HL-60/S4 (cell line): ENCODE measurements around the gene FUT3.
"Not testable (repeated sequence)": the region's sequence is repeated elsewhere in the genome, so short reads cannot be mapped to it uniquely, and the experiment has no call there.

Experiments used
- in situ Hi-C: fragments of 300-500 bp; cut with MboI; formaldehyde crosslinking; loops from 2 replicates; pipeline ENCODE4 v1.14.3; 2022; ENCODE audit warnings: low sequenced_read_pairs

FUT3 gene

GRCh38 chr19:5851302-5851701 is at the start of gene FUT3:
Gene FUT3 (minus strand): TSS chr19:5851449.
- in situ Hi-C loops, result no loop called here

DNA sequence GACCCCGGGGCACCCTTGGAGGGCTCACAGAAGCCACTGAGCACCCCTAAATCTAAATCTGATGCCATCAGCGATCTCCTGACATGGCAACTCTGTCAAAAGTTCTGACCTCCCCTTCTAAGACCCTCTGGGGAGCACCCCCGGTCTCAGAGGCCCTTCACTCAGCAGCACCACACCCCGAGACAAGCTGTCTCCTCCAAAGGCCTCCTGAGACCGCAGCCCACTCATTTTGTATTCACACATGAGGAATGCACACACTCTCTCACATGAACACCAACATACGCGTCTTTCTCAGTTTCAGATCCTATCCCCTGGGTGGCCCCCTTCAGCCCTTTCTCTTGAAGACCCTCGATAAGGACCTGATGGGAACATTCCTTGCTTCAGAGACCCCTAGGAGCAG is 49.7 kb upstream of the FUT3 start:
- in situ Hi-C loops, result no loop called here

- in situ Hi-C loops, result no loop called here
Measured at GRCh38 chr19:5899728-5900526, 48.7 kb upstream of the FUT3 start.

- in situ Hi-C loops, result no loop called here
Measured at GRCh38 chr19:5897189-5897969, 46.1 kb upstream of the FUT3 start.

DNA sequence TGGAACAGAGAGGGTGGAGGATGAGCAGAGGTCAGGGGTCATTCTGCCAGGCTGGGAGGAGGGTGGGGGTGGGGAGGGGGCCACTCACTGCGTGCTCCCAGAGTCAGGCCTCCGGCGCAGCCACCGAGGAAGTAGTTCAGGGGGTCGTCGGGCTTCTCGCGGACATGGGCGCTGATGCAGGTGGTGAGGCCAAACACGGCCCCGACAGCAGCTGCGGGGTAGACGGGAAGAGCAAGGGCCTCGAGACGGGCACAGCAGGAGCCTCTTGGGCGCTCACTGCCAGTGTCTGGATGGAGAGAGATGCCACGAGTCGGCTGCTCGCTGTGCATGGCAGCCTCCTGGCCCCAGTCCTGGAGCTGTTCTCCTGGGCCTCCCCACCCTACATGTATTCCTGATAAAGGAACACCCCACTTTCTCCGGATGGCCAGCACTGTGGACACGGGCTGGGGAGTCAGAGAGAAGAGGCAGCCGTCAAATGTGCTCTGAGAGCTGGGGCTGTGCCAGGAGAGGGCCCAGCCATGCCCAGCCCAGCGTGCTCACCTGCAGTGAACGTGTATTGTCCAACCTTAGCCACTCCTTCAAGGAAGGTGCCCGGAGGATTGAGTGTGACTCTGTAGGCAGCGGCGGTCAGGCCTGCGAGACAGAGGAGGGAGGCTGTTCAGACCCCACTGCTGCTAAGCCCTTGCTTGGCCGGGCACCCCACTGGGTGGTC is 45.3 kb upstream of the FUT3 start:
- in situ Hi-C loops, result no loop called here

GRCh38 chr19:5895890-5896289 is 44.6 kb upstream of the FUT3 start:
- in situ Hi-C loops, result no loop called here

- in situ Hi-C loops, result no loop called here
Measured at GRCh38 chr19:5895409-5895808, 44.2 kb upstream of the FUT3 start.

- in situ Hi-C loops, result no loop called here
Measured at GRCh38 chr19:5894704-5895349, 43.6 kb upstream of the FUT3 start.

DNA sequence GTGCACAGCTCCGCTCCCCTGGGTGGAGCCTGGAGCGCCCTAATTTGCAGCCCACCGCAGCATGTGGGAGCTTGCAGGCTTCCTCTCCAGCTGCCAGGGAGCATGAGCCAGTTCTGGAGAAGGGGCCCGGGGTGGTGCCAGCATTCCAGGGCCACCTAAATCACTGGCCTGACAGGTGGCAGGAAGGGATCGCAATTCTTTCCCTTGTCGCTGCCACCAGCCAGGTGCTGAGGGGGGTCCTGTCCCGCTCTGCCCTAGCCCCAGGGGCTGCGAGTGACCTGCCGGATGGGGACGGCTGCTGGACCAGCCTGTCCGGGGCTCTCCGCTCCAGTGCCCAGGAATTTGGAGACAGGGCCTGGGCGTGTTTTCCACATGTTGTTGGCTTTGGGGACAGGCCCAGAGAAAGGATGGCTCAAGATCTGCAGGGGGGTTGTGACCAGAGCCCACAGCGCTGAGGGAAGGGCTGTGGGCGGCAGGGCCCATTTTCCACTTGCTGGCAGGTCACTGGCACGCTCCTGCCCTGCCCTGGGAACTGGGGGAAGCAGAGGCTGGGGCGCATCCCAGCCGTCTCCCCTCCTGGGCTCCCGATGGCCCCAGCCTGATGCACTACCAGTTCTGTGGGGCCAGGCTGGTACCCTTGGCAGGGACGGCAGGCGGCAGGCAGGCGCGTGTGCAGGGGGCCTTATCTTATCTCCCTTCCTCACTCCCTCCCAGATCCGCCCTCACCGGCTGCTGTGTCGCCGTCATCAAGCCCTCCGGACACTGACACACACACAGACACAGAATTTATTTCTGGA is 42.9 kb upstream of the FUT3 start:
- in situ Hi-C loops, result no loop called here

GRCh38 chr19:5893296-5893903 is 42.2 kb upstream of the FUT3 start:
- in situ Hi-C loops, result no loop called here

DNA sequence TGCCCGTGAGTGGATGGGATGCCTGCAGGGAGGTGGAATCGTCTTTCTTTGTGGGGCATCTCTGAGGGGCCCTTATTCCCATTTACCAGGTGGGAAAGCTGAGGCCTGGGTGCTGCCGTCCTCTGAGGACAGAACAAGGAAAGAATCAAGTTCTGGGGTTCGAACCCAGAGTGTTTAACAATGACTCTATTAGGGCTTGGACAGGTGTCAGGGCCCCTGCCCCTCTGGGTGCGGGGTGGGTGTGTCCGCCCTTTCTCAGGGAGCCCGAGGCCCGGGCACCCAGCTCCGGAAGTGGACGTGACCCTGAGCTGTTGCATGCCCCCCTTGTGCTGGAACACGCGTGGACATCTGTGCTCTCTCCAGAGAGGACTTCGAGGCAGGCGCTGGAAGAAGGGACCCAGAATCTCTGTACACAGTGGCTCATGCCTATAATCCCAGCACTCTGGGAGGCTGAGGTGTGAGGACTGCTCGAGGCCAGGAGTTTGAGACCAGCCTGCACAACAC is 41.6 kb upstream of the FUT3 start:
- in situ Hi-C loops, result no loop called here

GRCh38 chr19:5891938-5892771 is 40.9 kb upstream of the FUT3 start:
- in situ Hi-C loops, result no loop called here

- in situ Hi-C loops, result no loop called here
Measured at GRCh38 chr19:5891572-5891937, 40.3 kb upstream of the FUT3 start.

GRCh38 chr19:5890099-5890498 is 38.9 kb upstream of the FUT3 start:
- in situ Hi-C loops, result no loop called here

DNA sequence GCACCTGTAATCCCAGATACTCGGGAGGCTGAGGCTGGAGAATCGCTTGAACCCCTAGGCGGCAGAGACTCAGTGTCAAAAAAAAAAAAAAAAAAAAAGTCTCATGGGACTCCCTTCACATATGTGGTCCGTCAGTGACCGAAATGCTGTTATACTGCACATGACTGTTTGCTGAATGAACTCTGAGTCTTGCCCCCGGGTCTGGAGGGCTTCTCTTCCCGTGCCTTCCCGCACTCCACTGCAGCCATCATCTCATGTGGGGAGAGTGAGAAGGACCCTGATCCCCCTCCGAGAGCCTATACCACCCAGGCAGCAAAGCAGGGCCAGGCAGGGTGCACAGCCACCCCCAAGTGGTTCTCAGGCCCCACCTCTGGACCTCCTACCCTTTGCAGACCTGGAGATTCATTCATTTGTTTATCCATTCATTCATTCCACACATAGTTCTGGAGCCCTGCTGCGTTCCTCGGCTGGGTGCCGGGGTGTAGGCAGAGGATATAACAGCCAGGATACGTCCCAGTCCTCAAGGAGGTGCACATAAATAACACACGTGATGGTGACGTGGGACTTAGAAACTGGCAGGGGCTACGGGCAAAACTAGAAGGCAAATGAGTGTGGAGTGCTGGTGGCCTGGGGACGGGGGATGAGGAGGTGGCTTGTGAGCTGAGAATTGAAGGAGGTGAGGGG is 38.2 kb upstream of the FUT3 start:
- in situ Hi-C loops, result no loop called here

DNA sequence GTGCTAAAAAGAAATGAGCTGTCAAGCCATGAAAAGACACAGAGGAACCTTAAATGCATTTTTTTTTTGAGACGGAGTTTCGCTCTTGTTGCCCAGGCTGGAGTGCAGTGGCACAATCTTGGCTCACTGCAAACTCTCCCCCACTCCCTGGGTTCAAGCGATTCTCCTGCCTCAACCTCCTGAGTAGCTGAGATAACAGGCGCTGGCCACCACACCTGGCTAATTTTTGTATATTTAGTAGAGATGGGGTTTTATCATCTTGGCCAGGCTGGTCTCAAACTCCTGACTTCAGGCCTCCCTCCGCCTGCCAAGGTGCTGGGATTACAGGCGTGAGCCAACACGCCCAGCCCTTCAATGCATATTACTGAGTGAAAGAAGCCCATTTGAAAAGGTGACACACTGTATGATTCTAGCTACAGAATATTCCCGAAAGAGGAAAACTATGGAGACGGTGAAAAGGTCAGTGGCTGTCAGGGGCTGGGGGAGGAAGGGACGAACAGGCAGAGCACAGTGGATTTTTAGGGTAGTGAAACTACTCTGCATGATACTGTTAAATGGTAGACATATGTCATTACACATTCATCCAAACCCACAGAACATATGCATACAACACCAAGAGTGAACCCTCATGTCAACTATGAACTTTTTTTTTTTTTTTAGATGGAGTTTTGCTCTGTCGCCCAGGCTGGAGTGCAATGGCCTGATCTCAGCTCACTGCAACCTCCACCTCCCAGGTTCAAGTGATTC is 33.0 kb upstream of the FUT3 start:
- in situ Hi-C loops, result not testable (repeated sequence)

DNA sequence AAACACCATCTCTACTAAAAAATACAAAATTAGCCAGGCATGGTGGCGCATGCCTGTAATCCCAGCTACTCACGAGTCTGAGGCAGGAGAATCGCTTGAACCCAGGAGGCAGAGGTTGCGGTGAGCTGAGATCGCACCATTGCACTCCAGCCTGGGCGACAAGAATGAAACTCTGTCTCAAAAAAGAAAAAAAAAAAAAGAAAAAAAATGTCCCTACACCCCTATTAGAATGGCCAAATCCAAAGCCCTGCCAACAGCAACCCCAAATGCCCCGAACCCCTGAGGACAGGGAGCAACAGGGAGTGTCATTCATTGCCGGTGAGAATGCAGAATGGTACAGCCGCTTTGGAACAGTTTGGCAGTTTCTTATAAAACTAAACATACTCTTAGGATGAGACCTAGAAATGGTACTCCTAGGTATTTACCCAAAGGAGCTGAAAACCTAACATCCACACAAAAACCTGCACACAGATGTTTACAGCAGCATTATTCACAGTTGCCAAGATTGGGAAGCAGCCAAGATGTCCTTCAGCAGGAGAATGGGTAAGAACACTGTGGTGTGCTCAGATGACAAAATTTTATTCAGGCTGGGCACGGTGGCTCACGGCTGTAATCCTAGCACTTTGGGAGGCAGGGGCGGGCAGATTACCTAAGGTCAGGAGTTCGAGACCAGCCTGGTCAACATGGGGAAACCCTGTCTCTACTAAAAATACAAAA is 32.1 kb upstream of the FUT3 start:
- in situ Hi-C loops, result not testable (repeated sequence)
